Activated gamma-delta T cell treated with Interleukin-2 at 50 U/mL for 16 hours (primary cell): Measurements from ENCODE around the gene HCAR2.
A peak's percentile ranks its signal among the peaks of the same experiment; 100 is the strongest.
"Not testable (repeated sequence)": the region's sequence is repeated elsewhere in the genome, so short reads cannot be mapped to it uniquely, and the experiment has no call there.

Experiments
- DNase-seq: peaks from one replicate; pipeline ENCODE4 v3.0.0-alpha.2; 2020

Gene HCAR2

GRCh38 chr12:122702890-122703611 lies at the start of gene HCAR2:
Gene HCAR2, minus strand, starts transcription at chr12:122703357. Its CDS starts 74 bp downstream, at chr12:122703283.
- DNase-seq: not testable (repeated sequence)

GRCh38 chr12:122752464-122753318 lies 49.5 kb upstream of the HCAR2 start, which contains the start of gene DENR:
Gene DENR, plus strand, starts transcription at chr12:122752824. Its CDS starts 878 bp downstream, at chr12:122753702.
- DNase-seq: peak; percentile 99

GRCh38 chr12:122750781-122751515 lies 47.8 kb upstream of the HCAR2 start:
- DNase-seq: not testable (repeated sequence)

- DNase-seq: no peak
Observed at GRCh38 chr12:122749569-122750332, 46.6 kb upstream of the HCAR2 start.

GRCh38 chr12:122747224-122748135 lies 44.3 kb upstream of the HCAR2 start:
- DNase-seq: no peak

GRCh38 chr12:122743895-122744525 lies 40.9 kb upstream of the HCAR2 start:
- DNase-seq: no peak

DNA sequence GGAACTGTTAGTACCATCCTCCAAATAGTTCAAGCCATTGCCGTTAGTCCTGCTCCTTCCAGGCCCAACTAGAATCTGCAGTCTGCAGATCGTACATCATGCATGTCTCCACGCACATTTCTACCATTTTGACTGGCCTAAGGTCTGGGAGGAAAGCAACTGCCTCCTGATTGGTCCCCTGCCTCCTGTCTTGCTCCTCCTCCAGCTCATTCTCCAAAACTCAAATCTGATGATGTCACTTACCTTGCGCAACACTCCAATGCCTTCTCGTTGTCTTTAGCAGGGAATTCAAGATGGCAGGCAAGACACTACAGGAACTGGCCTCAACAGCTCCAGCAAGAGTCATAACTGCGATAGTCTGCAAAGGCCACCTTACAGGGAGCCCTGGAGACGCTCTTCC lies 37.2 kb upstream of the HCAR2 start:
- DNase-seq: no peak

DNA sequence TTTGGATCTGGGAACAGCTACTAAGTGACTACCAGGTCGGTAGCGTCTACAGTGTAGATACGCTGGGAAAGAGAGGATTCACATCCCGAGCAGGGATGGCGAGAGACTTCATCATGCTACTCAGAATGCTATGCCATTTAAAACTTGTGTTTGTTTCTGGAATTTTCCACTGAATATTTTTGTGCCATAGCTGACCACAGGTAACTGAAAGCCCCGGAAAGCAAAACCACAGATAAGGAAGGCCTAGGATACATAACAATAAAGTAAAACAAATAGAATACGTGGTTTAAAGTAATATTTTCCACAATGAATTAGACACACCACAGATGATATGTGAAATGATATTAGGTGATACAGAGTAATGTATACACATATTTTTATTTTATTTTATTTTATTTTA lies 35.4 kb upstream of the HCAR2 start:
- DNase-seq: no peak

GRCh38 chr12:122732611-122733010 lies 29.5 kb upstream of the HCAR2 start:
- DNase-seq: no peak

- no peak for DNase-seq
Observed at GRCh38 chr12:122732170-122732569, 29.0 kb upstream of the HCAR2 start.

- no peak for DNase-seq
Observed at GRCh38 chr12:122730215-122731014, 27.3 kb upstream of the HCAR2 start, which contains the start of gene HCAR1. Gene HCAR1, minus strand, starts transcription at chr12:122730844. Its CDS starts 505 bp downstream, at chr12:122730339.

GRCh38 chr12:122729583-122730214 lies 26.5 kb upstream of the HCAR2 start:
- no peak for DNase-seq

DNA sequence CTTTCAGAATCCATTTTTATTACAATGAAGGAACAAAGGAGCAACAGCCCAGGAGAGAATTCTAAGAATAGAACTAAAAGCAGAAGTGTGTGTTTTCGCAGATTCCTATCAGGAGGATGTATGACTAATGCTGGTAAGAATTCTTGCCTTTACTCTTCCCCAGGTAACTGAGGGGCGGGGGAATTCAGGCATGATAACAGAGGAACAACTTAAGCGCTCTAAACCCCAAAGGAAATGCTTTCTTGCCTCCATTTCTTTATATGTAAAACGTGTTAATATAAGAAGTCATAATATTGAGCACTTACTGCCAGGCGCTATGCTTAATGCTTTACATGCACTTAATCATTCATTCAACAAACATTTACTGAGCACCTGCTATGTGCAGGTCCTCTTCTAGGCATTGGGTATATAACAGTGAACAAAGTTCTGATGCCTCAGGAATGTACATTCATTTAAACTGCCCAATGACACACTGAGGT lies 23.0 kb upstream of the HCAR2 start:
- DNase-seq: no peak

DNA sequence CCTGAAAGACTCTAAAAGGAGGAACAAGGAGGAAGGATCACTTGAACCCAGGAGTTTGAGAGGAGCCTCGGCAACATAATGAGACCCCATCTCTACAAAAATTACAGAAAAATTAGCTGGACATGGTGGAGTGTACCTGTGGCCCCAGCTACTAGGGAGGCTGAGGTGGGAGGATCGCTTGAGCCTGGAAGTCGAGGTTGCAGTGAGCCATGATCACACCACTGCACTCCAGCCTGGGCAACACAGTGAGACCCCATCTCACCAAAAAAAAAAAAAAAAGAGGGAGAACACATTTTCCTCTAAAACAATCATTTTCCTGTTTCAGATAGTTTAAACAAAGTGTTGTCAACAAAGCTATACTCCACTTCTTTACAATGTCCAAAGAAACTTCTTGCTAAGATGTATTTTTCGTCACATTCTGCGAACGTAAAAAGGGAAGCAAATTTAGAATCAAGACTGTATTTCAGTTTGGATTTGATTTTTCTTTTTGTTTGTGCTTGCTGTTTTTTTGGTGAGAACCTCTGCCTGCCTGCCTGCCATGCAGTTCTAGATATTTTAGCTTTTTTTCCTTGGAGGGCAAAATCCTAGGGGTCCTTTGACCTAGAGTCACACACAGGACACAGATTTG lies 22.4 kb upstream of the HCAR2 start:
- DNase-seq: no peak

DNA sequence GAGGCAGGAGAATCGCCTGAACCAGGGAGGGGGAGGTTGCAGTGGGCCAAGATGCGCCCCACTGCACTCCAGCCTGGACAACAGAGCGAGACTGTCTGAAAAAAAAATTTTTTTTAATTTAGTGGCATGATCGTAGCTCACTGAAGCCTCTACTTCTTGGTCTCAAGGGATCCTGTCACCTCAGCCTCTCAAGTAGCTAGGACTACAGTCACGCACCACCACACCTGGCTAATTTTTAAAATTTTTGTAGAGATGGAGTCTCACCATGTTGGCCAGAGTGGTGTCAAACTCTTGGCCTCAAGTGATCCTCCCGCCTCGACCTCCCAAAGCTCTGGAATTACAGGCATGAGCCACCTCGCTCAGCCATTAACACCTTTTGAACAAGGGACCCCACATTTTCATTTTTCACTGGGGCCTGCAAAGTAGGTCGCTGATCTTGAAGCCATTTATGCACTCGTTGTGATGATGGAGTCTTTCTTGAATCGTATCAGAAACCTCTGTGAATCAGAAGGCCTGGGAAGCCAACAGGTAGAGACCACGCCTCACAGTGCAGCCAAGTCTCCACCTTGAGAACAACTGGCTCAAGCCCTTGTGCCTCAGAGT lies 21.6 kb upstream of the HCAR2 start:
- no peak for DNase-seq

- DNase-seq: no peak
Observed at GRCh38 chr12:122722387-122722786, 19.2 kb upstream of the HCAR2 start.

- no peak for DNase-seq
Observed at GRCh38 chr12:122721057-122721545, 17.9 kb upstream of the HCAR2 start.

- DNase-seq: not testable (repeated sequence)
Observed at GRCh38 chr12:122716658-122717057, 13.5 kb upstream of the HCAR2 start, which contains the start of gene HCAR3. Gene HCAR3, minus strand, starts transcription at chr12:122716811. Its CDS starts 74 bp downstream, at chr12:122716737.
